GM18858 (cell line): ENCODE data around the gene SDHA.
A peak's percentile ranks its signal among the peaks of the same experiment; 100 is the strongest.

Source experiments
- ATAC-seq: cut with Tn5 transposase; IDR thresholded peaks from one replicate; pipeline ENCODE4 v1.9.1; 2021; ENCODE audit not compliant: unreplicated experiment

SDHA gene

DNA sequence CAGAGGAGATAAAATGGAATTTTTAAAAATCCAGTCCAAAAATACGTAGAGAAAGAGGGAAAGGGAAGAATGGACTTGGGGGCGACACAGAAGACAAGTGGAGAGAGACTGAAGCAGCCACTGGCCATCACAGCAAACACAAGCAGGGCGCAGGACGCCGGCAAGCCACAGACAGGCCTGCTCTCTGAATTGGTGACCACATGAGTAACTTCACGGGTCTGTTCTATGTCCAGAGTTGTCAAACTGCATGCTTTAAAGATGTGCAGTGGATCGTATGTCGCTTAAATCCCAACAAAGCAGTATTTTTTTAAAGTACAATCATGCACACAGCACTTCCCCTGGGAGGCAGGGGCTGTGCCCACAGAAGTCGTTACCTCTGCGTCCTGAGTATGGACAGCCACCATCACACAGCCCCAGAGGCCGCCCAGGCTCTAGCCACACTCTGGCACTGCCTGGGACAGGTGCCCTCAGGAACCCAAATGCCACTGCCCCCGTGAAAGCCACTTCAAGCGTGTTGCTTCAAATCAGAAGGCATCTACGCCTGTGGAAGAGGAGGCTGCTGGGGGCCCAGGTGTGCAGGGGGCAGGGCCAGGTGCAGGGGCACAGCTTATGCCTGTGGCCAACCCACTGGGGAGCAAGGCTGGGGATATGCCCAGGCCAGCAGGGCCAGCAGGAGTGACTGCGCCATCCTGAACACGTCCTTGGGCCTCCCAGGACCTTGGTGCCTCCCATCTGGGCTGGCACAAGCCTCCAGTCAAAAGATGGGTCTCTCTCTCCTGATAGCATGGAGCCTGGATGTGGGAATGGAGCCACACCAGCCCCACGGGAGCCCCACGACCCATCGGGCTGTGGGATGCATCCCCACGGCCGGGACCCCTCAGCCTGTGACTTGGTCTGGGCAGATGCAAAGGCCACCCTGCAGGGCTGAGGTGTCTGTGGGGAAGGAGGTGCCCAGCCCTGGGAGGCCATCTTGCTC is 32.7 kb upstream of the SDHA start:
- no peak for ATAC-seq

DNA sequence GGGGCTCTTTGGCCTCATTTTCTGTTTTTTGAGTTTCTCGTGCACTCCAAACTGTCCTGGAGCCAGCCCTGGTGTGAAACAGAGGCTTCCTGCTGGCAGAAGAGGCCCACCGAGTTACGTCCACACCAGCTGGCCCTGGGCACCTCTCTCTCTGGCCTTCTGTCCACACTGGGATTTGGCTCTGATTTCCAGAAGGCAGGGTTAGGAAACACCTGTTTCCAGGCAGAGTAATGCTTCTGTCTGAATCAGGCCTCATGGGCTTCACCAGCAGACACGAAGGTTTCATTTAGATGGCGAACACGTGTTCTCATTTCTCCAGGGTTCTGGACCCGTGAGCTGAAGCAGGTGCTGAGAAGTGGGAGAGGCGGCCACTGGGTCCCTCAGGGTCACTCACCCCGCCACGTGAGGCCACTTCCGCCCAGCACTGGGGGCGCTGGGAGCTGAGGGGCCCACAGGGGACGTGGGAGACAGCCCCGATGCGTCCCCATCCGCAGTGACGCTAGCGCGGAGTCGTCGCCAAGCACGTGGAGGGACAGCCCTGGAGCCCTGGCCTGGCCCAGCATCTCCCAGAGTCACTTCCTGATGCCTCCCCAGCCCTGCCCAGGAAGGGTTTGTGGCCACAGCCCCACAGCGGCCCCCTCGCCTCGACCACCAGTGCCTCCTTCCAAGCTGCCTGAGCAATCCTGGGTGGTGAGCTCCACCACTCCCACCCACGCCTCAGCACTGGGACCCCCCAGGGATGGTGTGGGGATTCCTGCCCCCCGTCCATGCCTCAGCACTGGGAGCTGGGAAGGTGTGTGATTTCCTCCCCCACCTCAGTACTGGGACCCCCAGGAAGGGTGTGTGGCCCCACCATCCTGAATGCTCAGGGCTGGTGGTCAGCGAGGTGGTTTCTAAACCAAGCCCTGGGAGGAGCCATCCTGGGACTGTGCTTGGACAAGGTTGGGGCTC is 31.8 kb upstream of the SDHA start:
- no peak for ATAC-seq

DNA sequence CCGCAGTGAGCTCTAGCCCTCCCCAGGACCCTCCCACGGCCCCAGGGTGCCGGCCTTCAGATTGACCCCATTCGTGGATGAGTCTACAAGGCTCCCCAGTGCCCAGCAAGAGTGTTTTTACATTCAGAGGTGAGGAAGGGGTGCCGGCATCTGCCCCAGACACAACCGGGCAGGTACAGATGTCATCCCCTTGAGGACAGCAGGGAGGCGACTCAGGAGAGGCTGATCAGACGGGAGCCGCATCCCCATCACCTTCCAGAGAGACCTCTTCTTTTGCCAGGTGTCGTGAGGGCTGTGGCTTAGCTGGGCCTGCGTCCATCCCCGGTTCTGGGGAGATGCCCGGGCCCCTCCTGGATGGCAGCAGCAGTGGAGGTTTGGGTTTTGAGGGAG is 31.1 kb upstream of the SDHA start:
- ATAC-seq, result no peak

DNA sequence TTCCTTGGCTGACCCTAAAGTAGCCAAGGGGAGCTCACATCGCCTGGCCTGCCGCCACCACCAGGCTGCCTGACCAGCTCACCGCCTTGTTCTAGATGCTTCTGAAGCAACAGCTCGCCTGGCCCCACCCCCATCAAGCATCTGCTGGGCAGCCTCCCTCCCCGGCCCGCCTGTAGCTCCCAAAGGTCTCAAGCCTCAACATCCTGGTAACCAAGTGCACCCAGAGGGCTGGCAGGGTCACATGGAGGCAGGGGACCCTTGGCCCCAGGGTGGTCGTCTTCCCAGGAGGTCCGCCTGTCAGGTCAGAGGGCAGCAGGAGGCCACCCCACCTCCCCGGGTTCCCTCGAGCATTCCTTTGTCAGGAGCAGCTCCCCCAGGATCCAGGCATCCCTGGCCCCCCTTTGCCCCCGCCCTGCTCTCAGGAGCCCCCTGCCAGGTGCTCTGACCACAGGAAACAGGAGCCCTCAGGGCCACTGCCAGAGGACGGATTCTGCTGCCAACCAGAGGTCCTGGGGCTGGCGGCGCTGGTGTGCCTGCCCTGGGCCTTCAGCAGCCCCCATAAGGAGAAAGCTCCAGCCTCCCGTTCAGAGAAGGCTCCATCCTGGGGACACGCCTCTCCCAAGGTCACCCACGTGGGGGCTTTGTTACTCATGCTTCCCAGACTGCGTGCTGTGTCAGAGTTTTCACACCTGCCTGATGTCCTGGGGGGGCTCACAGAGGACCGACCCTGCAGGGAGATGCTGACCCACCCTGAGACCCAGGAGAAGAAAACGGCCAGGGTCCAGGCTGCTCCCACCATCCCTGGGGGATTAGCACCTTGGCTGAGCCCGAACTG is 30.3 kb upstream of the SDHA start:
- no peak for ATAC-seq

DNA sequence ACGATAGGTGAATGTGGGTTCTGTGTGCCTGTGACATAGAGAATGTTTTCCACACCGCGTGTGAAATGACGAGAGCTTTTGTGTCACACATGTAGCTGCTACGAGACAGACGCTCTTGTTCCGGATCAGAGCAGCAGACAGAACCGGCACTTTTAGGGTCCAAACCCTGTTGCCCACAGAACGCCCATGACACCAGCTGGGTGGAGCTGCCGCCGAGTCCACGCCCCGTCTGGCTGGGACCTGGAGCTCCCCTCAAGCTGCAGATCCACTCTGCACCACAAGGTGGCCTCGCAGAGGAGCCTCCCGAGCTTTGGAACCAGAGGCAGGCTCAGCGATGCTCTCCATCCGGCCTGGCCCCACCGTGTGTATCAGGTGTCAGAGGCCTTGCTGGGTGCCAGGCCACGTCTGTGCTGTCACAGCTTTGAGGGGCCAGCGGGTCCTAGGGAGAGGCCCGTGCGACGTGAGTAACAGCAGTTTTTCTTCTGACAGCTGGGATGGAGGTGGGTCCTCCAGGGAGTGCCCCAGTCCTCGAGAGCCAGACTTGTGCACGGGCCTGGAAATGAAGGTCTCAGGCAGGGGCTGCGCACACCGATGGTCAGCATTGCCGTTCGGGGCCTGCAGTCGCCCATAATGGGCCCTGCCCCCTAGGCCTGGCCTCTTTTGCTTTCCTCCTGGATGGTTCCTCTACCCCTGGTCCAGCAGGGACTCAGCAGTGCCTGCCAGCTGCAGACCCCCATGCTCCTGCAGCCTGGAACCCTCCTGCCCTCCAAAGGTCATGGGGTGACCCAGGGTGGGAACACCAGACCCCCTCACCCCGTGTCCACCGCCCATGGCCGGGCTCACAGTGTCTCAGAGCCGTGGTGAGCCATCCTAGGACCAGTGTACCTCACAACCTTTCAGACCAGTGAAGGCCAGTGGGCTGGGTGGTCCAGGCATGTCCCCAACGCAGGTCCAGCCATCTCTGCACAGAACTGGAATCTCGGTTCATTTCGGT is 29.3 kb upstream of the SDHA start:
- ATAC-seq, result peak; percentile 80

DNA sequence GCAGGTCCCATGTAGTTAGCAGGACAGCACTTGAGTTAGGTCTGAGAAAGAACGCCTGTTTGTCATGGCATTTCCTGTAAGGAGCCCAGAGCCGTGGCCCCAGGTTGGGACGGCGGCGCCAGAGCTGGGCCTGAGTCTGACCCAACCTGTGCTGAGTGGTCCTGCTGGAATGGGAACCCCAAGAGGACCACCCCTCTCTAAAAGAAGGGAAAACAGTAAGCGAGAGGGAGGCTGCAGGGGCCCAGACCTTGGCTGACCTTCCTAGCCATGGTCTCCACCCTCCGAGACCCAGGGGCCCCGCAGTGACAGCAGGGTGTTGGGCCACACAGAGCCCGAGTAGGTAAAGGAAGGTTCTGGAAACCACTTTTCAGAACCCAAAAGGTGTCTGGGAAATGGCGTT is 28.6 kb upstream of the SDHA start:
- ATAC-seq, result no peak

DNA sequence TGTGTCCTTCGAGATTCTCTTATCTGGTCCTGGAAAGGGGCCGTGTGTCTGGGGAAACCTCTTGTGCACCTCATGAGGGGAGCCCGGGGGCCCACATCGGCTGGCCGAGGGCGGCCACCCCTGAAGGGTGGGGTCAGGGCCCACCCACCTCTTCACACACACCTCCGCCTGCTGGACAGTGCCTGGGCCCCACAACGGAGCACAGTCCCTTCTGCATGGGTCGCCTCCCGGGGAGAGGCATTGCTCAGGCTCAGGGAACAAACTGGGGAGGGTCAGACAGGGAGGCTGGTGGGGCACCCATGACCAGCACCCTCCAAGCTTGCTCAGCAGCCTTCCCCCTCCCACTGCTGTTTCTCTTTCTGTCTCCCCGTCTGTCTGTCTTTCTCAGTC is 28.1 kb upstream of the SDHA start:
- ATAC-seq, result no peak

DNA sequence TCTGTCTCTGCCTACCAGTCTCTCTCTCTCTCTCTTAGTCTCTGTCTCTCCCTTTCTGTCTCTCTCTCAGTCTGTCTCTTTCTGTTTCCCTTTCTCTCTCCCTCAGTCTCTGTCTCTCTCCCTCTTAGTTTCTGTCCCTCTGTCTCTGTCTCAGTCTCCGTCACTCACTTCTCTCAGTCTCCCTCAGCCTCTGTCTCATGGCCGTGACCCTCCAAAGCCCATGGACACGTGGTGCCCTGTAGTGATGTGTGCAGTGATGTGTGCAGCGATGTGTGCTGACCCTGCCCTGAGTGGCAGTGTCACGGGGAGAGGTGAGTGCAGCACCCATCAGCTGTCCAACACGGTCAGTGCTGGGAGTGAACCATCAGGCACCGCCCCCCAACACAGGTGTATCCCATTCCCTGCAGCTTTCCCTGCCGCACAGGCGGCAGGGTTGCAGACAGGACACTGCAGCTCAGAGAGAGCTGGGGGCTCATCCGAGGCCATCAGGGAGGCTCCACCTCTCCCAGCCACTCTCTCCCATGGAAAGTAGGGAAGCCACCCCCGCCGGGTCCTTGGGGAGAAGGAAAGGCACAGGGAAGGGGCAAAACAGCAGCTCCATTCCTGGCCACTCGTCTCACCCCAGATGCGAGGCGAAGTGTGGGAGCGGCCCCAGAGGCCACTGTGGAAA is 27.6 kb upstream of the SDHA start:
- no peak for ATAC-seq

DNA sequence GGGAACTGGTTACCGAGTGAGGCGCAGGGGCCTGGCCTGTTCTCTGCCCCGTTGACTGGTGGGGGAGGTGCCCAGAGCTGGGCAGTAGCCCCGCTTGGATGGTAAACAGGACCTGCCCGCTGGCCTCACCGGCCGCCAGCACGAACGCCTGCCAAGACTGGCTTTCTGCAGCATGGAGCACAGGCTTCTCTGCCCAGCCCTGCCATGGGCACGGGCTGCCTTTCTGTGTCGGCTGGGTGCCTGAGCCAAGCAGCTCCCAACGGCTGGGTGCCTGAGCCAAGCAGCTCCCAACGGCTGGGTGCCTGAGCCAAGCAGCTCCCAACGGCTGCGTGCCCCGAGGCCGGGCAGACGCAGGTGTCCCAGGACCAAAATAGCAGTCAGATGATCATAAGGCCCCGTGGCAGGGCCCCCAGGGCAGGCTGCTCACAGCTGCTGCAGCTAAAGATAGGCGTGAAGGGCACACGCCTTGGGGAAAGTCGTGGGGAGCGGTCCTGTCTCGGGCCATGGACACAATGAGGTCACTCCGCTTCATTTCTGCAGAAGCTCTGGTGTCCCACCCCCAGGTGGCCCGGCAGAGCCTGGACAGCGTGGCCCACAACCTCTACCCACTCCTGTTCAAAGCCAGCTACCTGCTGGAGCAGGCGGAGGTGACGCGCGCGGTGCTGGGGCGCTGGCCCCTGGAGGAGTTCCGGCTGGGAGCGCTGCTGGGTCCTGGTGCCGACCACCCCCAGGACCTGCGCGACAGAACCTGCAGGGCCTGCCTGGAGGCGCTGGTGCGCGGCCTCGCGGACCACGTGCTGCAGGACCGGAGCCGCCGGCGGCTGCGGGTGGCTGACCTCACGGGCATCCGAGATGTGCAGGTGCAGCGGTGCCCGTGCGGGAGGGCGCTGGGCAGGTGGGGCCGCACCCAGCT is 26.8 kb upstream of the SDHA start, which contains the start of gene LRRC14B:
LRRC14B (plus strand) TSS at position 460 of the 913 bp plus-strand sequence; CDS start at position 504, 44 bp downstream.
- no peak for ATAC-seq

DNA sequence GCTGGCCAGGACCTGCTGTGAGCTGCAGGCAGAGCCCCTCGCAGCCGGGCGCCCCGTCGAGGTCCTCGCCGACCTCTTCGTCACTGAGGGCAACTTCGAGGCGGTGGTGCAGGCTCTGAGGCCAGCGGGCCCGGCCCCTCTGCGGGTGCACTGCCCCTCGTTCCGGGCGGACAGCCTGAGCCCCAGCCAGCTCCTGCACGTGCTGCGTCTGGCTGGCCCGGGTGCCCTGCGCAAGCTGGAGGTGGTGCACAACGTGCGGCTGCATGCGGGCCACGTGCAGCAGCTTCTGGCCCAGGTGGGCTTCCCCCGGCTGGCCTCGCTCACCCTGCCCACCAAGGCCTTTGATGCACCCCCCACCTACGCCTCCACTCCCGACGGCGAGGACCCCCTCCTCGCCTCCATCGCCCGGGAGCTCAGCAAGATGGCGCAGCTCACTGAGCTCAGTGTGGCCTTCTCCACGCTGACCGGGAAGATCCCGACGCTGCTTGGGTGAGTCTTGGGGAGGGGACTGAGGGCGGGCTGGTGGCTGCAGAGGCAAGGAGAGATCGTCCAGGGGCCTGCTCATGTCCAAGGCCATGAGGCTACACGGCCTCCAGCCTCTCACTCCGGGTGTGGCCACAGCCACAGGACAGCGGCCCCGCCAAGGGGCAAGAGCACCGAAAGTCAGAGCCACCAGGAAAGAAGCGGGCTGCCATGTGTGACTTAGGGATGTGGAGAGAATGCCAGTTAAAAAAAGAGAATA is 26.0 kb upstream of the SDHA start:
- no peak for ATAC-seq

DNA sequence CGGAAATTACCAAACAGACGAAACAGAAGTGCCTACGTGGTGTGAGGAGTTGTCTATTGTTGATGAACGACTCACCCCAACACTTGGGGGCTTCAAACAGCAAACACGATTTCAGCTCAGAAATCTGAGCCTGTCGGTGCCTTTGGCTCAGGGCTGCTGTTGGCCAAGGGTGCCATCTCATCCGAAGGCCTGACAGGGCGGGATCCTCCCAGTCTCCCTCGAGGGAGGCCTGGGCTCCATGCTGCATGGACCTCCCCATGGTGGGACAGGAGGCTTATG is 25.5 kb upstream of the SDHA start:
- ATAC-seq, result no peak

DNA sequence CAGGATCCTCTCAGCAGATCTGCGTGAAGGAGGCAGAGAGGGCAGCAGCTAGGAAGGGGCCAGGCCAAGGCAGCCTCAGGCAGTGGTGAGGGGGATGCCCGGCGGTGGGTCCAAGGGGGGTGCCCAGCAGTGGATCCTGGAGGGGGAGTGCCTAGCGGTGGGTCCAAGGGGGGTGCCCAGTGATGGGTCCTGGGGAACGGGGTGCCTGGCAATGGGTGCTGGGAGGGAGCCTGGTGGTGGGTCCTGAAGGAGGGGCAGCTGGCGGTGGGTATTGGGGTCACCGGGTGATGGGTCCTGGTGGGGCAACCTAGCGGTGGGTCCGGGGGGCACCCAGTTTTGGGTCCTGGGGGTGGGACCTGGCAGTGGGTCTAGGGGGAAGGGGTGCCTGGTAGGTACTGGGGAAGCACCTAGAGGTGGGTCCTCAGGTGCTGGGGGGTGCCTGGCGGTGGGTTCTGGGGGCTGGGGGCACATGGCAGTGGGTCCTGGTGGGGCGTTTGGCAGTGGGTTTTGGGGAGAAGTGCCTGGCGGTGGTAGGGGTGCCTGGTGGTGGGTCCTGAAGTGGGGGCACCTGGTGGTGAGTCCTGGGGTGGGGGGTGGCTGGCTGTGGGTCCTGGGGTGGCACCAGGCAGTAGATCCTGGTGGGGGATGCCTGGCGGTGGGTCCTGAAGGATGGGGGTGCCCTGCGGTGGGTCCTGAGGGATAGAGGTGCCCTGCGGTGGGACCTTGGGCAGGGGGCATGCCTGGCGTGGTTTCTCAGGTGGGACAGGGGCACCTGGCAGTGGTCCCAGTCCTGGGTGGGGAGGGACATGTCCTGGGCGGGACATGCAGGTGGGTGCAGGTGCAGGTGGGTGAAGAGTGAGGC is 24.9 kb upstream of the SDHA start:
- no peak for ATAC-seq

DNA sequence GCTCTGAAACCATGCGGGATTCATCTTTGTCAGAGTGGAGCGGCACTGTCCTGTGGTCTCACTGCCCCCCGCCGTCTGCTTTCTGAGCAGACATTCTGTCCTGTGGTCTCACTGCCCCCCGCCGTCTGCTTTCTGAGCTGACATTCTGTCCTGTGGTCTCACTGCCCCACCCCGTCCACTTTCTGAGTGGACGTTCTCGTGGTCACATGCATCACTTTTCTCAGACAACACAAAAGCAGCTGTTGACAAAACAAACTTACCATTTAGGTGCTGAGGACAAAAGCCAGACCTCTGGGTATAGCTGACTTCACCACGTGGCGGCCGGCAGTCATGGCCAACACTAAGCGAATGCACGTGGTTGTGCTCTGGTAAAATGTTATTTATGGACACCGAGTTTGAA is 24.0 kb upstream of the SDHA start:
- ATAC-seq, result no peak

DNA sequence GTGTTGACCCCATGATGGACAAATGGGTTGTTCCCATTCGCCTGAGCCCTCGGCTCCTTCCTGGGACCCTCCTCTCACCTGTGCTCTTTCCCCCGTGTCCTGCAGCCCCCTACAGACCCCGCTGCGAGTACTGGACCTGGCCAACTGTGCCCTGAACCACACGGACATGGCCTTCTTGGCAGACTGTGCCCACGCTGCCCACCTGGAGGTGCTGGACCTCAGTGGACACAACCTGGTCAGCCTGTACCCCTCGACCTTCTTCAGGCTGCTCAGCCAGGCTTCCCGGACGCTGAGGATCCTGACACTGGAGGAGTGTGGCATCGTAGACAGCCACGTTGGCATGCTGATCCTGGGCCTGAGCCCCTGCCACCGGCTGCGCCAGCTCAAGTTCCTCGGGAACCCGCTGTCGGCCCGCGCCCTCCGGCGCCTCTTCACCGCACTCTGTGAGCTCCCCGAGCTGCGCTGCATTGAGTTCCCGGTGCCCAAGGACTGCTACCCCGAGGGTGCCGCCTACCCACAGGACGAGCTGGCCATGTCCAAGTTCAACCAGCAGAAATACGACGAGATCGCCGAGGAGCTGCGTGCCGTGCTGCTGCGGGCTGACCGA is 23.4 kb upstream of the SDHA start:
- no peak for ATAC-seq

DNA sequence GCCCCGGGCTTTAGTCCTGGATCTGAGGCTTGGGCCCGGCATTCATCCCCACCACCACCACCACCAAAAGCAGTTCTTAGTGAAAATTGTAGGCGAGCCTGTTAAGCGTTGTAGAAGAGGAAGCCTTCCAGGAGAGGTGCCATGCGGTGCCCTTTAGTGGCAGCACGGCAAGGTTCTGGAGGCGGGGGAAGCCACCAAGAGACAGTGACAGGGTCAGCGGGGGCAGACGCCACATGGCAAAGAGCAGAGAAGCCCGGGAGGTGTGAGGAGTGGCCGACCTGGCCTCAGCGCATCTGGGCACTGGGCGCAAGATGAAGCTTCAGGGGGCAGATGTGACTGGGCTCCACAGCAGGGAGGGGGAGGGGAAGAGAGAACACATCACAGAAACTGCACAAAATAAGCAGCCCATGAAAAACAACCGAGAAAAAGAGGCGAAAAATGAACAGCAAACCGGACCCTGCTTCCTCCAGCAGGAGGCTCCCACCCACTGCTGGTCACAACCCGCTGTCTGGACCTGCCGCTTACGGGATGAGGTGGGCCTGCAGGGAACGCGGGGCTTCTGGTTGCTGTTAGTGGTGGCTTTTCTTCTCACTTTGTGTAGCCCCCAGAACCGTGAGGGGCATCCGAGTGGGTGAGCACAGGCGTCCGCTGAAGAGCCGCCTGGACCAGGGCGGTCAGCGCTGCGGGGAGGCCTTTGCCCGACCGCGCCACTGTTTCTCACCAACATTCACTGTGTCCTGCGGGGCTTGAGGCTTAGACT is 22.5 kb upstream of the SDHA start:
- no peak for ATAC-seq
